Heart left ventricle (tissue), 16 donors: Measurements from ENCODE around the gene CDH13. TPM values are rescaled to one million over a fixed set of nuclear protein-coding genes. Genes with fewer than 3 reads are reported as not detected.

ENCODE experiments used
- ATAC-seq, 4 donors: fragments of 200-7000 bp; cut with Tn5 transposase; one replicate each; pipeline ENCODE4 v1.9.1; 2020 to 2022; ENCODE audit warnings: moderate library complexity in 4 of 4, mild to moderate bottlenecking in 3 of 4, moderate number of reproducible peaks in 1 of 4
- DNase-seq, 5 donors: peaks; one replicate each; pipeline ENCODE4 v3.0.0-alpha.2; 2020
- H3K27ac ChIP-seq, 12 donors: fragments of 200-600 bp; sonication (generic) in 4 of 12; one replicate each; pipeline versions ENCODE4 v1.5.0 to v1.8.0; 2016 to 2022; ENCODE audit warnings: mild to moderate bottlenecking in 2 of 12
- H3K27me3 ChIP-seq, 9 donors: fragments of 200-600 bp; sonication (generic) in 2 of 9; one replicate each; pipeline versions ENCODE4 v1.5.1 to v1.8.0; 2016 to 2022; ENCODE audit warnings: mild to moderate bottlenecking in 3 of 9
- H3K36me3 ChIP-seq, 9 donors: fragments of 200-600 bp; sonication (generic) in 2 of 9; one replicate each; pipeline versions ENCODE4 v1.5.0 to v1.8.0; 2018 to 2022; ENCODE audit warnings: mild to moderate bottlenecking in 2 of 9
- H3K4me1 ChIP-seq, 12 donors: fragments of 200-600 bp; sonication (generic) in 4 of 12; one replicate each; pipeline versions ENCODE4 v1.5.0 to v1.8.0; 2016 to 2022; ENCODE audit warnings: mild to moderate bottlenecking in 3 of 12
- H3K4me3 ChIP-seq, 12 donors: fragments of 200-600 bp; sonication (generic) in 4 of 12; one replicate each; pipeline versions ENCODE4 v1.5.0 to v1.8.0; 2017 to 2022; ENCODE audit warnings: mild to moderate bottlenecking in 9 of 12, moderate library complexity in 4 of 12
- H3K9me3 ChIP-seq, 12 donors: fragments of 200-600 bp; sonication (generic) in 4 of 12; one replicate each; pipeline versions ENCODE4 v1.5.0 to v1.8.0; 2016 to 2022; ENCODE audit warnings: mild to moderate bottlenecking in 1 of 12
- CTCF ChIP-seq, 12 donors: fragments of 200-600 bp; sonication (generic) in 4 of 12; IDR thresholded peaks; one replicate each; pipeline versions ENCODE4 v1.5.0 to v1.8.0; 2018 to 2022; ENCODE audit warnings: antibody characterized with exemption in 12 of 12, mild to moderate bottlenecking in 5 of 12
- POLR2A ChIP-seq, 2 donors: fragments of 450-650 bp; IDR thresholded peaks; one replicate each; pipeline ENCODE4 v1.6.1; 2017; ENCODE audit warnings: antibody characterized with exemption in 2 of 2, mild to moderate bottlenecking in 2 of 2, moderate library complexity in 2 of 2
- WGBS, 4 donors: extraction: QIAGEN DNeasy Blood & Tissue Kit in 2 of 4; methylation state at CpG; one replicate each; pipeline versions ENCODE4 v1.1.5 to v1.1.7; 2013 to 2018; 5-methylcytosine and 5-hydroxymethylcytosine counted together
- intact Hi-C, 10 donors: fragments of 100-400 bp; cut with DNase I; formaldehyde crosslinking; loops; one replicate each; pipeline versions ENCODE4 v1.11.1 to v1.14.2; 2022
- polyA plus RNA-seq, 2 donors: library from polyadenylated mRNA; stranded (reverse); fragments of 200-250 nt; gene quantifications; one replicate each; pipeline ENCODE4 v1.2.3, GENCODE V29; 2013
- total RNA-seq, 9 donors: library from RNA; depleted of rRNA in 2 of 9; stranded (reverse); fragments of >200 nt in 2 of 9; fragmentation: NEBNext Ultra II Directional in 3 of 9; extraction: Animal tissue kit (Norgen Biotek cat#: 25700) in 3 of 9; gene quantifications; one replicate each; pipeline versions ENCODE4 v1.1.0 to v1.2.4, GENCODE V29; 2016 to 2023
- donor health status: ischemic (EF 13 %, LVEDD 7.1; RV severe dilation, severe dysfunction).
- donor health status: healthy with polysubstance abuse.
- donor health status: DM: no; HTN: yes; CAD: no.
- donor health status: DM: no; HTN: no; CAD: no.
- donor health status: ischemic (EF 25% LVEDD 6.9; RV normal size, moderate dysfunction).
- donor health status: ischemic (EF 25% LVEDD 5.7; RV mildly dilated, moderate dysfunction).
- donor health status: healthy.
- donor health status: DM: yes; HTN: yes; CAD: no.
- donor health status: ischemic (EF 35%, LVEDD 5.7; RV mildly dilated, moderate dysfunction).
- donor health status: nonischemic (EF 11% LVEDD 7.7; RV severe dilation, severe dysfunction).
- donor health status: DM: yes; HTN: yes; CAD: no.
- donor health status: PGD.
- donor health status: ischemic (EF 29% LVEDD 5.4; RV normal size, mild dysfunction).
- donor health status: nonischemic (EF 23%, LVEDD 6.1; RV moderate dilation, normal function).

Gene CDH13
- total and polyA plus RNA-seq, 11 donors, result 15.0 to 172 (median 137) TPM

GRCh38 chr16:83830091-83830768 is 1203.5 kb downstream of the CDH13 start:
- intact Hi-C loops, result no loop called here
- Histone ChIP-seq H3K4me3 (no peak overlapping the region), H3K36me3 (no peaks in the 10 kb centered on the region), H3K27me3 (no peaks in the 10 kb centered on the region), H3K4me1 (peaks cover 0 to 5% (median 0%) of the 10 kb centered on the region in 12 donors), H3K9me3 (no peaks in the 10 kb centered on the region), H3K27ac (no peak overlapping the region)
- no peak for ATAC-seq
- no peak for TF ChIP-seq CTCF (IDR thresholded peaks at IDR 0.05)
- 88 to 92% (median 89%) methylated on average over 29 to 33 of the region's 33 CpGs for WGBS, 4 donors
- DNase-seq, result no peak

DNA sequence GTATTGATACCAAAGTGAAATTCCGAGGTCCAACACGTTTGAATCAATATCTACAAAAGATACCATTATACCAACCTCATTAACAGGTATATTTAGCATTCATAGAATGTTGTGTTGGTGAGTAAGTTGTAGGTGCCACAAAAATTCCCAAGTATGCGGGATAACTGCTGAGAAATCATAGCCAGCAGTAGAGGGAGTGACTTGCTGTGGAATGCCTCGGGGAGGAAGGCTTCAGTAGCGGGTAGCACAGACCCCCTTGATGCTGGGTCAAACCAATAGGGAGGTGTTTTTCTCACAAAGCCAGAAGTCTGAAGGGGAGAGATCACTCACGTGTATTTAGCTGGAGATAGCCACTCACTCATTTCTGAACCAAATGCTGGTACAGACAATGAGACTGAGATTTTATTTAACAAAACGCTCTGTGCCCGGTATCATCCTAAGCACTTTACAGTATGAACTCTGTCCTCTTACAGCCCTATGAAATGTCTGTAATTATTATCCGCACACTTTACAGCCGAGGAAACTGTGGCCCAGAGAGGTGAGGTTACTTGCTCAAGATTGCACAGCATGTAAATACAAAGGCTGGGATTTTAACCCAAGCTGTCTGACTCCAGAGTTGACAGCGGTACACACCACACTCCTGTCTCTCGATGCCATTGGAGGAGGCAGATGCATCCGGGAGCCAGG is 1204.1 kb downstream of the CDH13 start:
- H3K4me1 ChIP-seq, result peaks cover 0 to 6% (median 0%) of the 10 kb centered on the region in 12 donors
- H3K27me3 ChIP-seq, result no peaks in the 10 kb centered on the region
- H3K4me3 ChIP-seq, result no peak overlapping the region
- DNase-seq, result no peak
- TF ChIP-seq POLR2A (IDR thresholded peaks at IDR 0.05), result no peak
- no peak for TF ChIP-seq CTCF (IDR thresholded peaks at IDR 0.05)
- H3K9me3 ChIP-seq, result no peaks in the 10 kb centered on the region
- no peak for ATAC-seq
- intact Hi-C loops, result no loop called here
- no peak overlapping the region for H3K27ac ChIP-seq
- H3K36me3 ChIP-seq, result no peaks in the 10 kb centered on the region
- WGBS, 4 donors, result 69 to 77% (median 75%) methylated on average over 13 of the region's 13 CpGs

GRCh38 chr16:83831456-83831987 is 1204.8 kb downstream of the CDH13 start:
- Histone ChIP-seq H3K27me3 (no peaks in the 10 kb centered on the region), H3K4me3 (no peak overlapping the region), H3K36me3 (no peaks in the 10 kb centered on the region), H3K4me1 (peaks cover 0 to 10% (median 0%) of the 10 kb centered on the region in 12 donors), H3K27ac (no peak overlapping the region), H3K9me3 (no peaks in the 10 kb centered on the region)
- intact Hi-C loops, result no loop called here
- ATAC-seq (no peak), DNase-seq (no peak)
- WGBS, 4 donors, result 54 to 69% (median 61%) methylated on average over 5 of the region's 5 CpGs
- TF ChIP-seq POLR2A (IDR thresholded peaks at IDR 0.05), result no peak
- TF ChIP-seq CTCF (IDR thresholded peaks at IDR 0.05), result no peak

DNA sequence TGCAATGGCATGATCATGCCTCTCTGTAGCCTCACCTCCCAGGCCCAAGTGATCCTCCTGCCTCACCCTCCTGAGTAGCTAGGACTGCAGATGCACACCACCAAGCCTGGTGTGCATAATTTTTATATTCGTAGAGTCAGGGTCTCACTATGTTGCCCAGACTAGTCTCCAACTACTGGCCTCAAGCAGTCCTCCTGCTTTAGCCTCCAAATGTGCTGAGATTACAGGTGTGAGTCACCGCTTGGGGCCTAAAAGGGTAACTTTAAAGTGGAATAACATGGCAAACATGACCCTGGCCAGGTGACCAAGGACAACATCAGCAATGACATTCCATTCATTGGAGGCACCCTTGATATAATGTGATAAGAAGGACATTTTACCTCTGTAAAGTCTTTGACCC is 1207.2 kb downstream of the CDH13 start:
- Histone ChIP-seq H3K4me1 (peaks cover 0 to 10% (median 0%) of the 10 kb centered on the region in 12 donors), H3K4me3 (no peak overlapping the region), H3K27me3 (peaks cover 0 to 6% (median 0%) of the 10 kb centered on the region in 9 donors), H3K9me3 (no peaks in the 10 kb centered on the region), H3K27ac (no peak overlapping the region), H3K36me3 (no peaks in the 10 kb centered on the region)
- intact Hi-C loops, result no loop called here
- WGBS, 4 donors, result 92 to 99% (median 96%) methylated on average over 2 of the region's 2 CpGs
- no peak for TF ChIP-seq POLR2A (IDR thresholded peaks at IDR 0.05)
- TF ChIP-seq CTCF (IDR thresholded peaks at IDR 0.05), result no peak
- no peak for ATAC-seq
- DNase-seq, result no peak
